HEK293 (cell line): Measurements from ENCODE around the gene SAMD4A.

Experiments used
- BCL11A ChIP-seq: fragments of 450-650 bp; formaldehyde crosslinking; IDR thresholded peaks from 2 replicates; pipeline ENCODE4 v1.5.1; 2016; ENCODE audit warnings: low read depth, missing biosample characterization, missing genetic modification characterization
- BCL6B ChIP-seq: fragments of 450-650 bp; formaldehyde crosslinking; IDR thresholded peaks from 2 replicates; pipeline ENCODE4 v1.5.1; 2017; ENCODE audit warnings: missing biosample characterization, missing genetic modification characterization
- GLIS2 ChIP-seq: fragments of 450-650 bp; formaldehyde crosslinking; IDR thresholded peaks from 2 replicates; pipeline ENCODE4 v1.5.1; 2016; ENCODE audit warnings: missing biosample characterization, missing genetic modification characterization
- KLF8 ChIP-seq: fragments of 450-650 bp; formaldehyde crosslinking; IDR thresholded peaks from 2 replicates; pipeline ENCODE4 v1.5.1; 2016; ENCODE audit warnings: missing biosample characterization, missing genetic modification characterization
- KLF9 ChIP-seq: fragments of 450-650 bp; formaldehyde crosslinking; IDR thresholded peaks from 2 replicates; pipeline ENCODE4 v1.5.1; 2016; ENCODE audit warnings: missing biosample characterization, missing genetic modification characterization, low read depth
- OSR2 ChIP-seq: fragments of 450-650 bp; formaldehyde crosslinking; IDR thresholded peaks from 2 replicates; pipeline ENCODE4 v1.5.1; 2016; ENCODE audit warnings: missing biosample characterization, missing genetic modification characterization
- PRDM1 ChIP-seq: fragments of 450-650 bp; formaldehyde crosslinking; IDR thresholded peaks from 2 replicates; pipeline ENCODE4; 2016; ENCODE audit warnings: missing biosample characterization, missing genetic modification characterization
- SALL2 ChIP-seq: fragments of 450-650 bp; formaldehyde crosslinking; IDR thresholded peaks from 2 replicates; pipeline ENCODE4 v1.5.0; 2017; ENCODE audit warnings: missing biosample characterization, mild to moderate bottlenecking, missing genetic modification characterization, borderline replicate concordance
- SP3 ChIP-seq: fragments of 450-650 bp; formaldehyde crosslinking; IDR thresholded peaks from 2 replicates; pipeline ENCODE4 v1.5.1; 2016; ENCODE audit warnings: missing biosample characterization, missing genetic modification characterization
- SP7 ChIP-seq: fragments of 450-650 bp; formaldehyde crosslinking; IDR thresholded peaks from 2 replicates; pipeline ENCODE4 v1.5.1; 2016; ENCODE audit warnings: missing biosample characterization, missing genetic modification characterization
- YY1 ChIP-seq: fragments of 450-650 bp; formaldehyde crosslinking; IDR thresholded peaks from 2 replicates; pipeline ENCODE4 v1.5.1; 2018; ENCODE audit warnings: missing biosample characterization, missing genetic modification characterization
- YY2 ChIP-seq: fragments of 450-650 bp; formaldehyde crosslinking; IDR thresholded peaks from 2 replicates; pipeline ENCODE4 v1.5.1; 2016; ENCODE audit warnings: missing biosample characterization, missing genetic modification characterization
- ZBTB20 ChIP-seq: fragments of 450-650 bp; formaldehyde crosslinking; IDR thresholded peaks from 2 replicates; pipeline ENCODE4 v1.5.1; 2016; ENCODE audit warnings: missing biosample characterization, missing genetic modification characterization
- ZEB2 ChIP-seq: fragments of 450-650 bp; formaldehyde crosslinking; IDR thresholded peaks from 2 replicates; pipeline ENCODE4 v1.5.1; 2016; ENCODE audit warnings: missing biosample characterization, missing genetic modification characterization
- ZFP37 ChIP-seq: fragments of 450-650 bp; formaldehyde crosslinking; IDR thresholded peaks from 2 replicates; pipeline ENCODE4 v1.5.1; 2016; ENCODE audit warnings: missing biosample characterization, missing genetic modification characterization
- ZNF10 ChIP-seq: fragments of 450-650 bp; formaldehyde crosslinking; IDR thresholded peaks from 2 replicates; pipeline ENCODE4 v1.5.1; 2017; ENCODE audit warnings: missing biosample characterization, missing genetic modification characterization
- ZNF155 ChIP-seq: fragments of 450-650 bp; formaldehyde crosslinking; IDR thresholded peaks from 2 replicates; pipeline ENCODE4 v1.5.1; 2016; ENCODE audit warnings: missing biosample characterization, missing genetic modification characterization
- ZNF169 ChIP-seq: fragments of 450-650 bp; formaldehyde crosslinking; IDR thresholded peaks from 2 replicates; pipeline ENCODE4 v1.5.1; 2016; ENCODE audit warnings: missing biosample characterization, missing genetic modification characterization
- ZNF221 ChIP-seq: fragments of 450-650 bp; formaldehyde crosslinking; IDR thresholded peaks from 2 replicates; pipeline ENCODE4 v1.5.1; 2017; ENCODE audit warnings: missing biosample characterization, missing genetic modification characterization, borderline replicate concordance
- ZNF292 ChIP-seq: fragments of 450-650 bp; formaldehyde crosslinking; IDR thresholded peaks from 2 replicates; pipeline ENCODE4 v1.5.1; 2016; ENCODE audit warnings: low read depth, missing biosample characterization, missing genetic modification characterization, borderline replicate concordance
- ZNF324 ChIP-seq: fragments of 450-650 bp; formaldehyde crosslinking; IDR thresholded peaks from 2 replicates; pipeline ENCODE4 v1.5.1; 2016; ENCODE audit warnings: missing biosample characterization, missing genetic modification characterization
- ZNF335 ChIP-seq: fragments of 450-650 bp; formaldehyde crosslinking; conservative IDR thresholded peaks from 2 replicates; pipeline ENCODE4 v1.5.1; 2016; ENCODE audit warnings: missing biosample characterization, missing genetic modification characterization
- ZNF350 ChIP-seq: fragments of 450-650 bp; formaldehyde crosslinking; IDR thresholded peaks from 2 replicates; pipeline ENCODE4 v1.5.0; 2017; ENCODE audit warnings: missing biosample characterization, mild to moderate bottlenecking, missing genetic modification characterization
- ZNF501 ChIP-seq: fragments of 450-650 bp; formaldehyde crosslinking; IDR thresholded peaks from 2 replicates; pipeline ENCODE4 v1.5.1; 2016; ENCODE audit warnings: missing biosample characterization, missing genetic modification characterization
- ZNF514 ChIP-seq: fragments of 450-650 bp; formaldehyde crosslinking; IDR thresholded peaks from 2 replicates; pipeline ENCODE4 v1.5.1; 2016; ENCODE audit warnings: missing biosample characterization, missing genetic modification characterization
- ZNF571 ChIP-seq: fragments of 450-650 bp; formaldehyde crosslinking; IDR thresholded peaks from 2 replicates; pipeline ENCODE4 v1.5.0; 2017; ENCODE audit warnings: missing biosample characterization, missing genetic modification characterization
- ZNF670 ChIP-seq: fragments of 450-650 bp; formaldehyde crosslinking; IDR thresholded peaks from 2 replicates; pipeline ENCODE4 v1.5.1; 2016; ENCODE audit warnings: missing biosample characterization, missing genetic modification characterization, low read depth
- ZNF677 ChIP-seq: fragments of 450-650 bp; IDR thresholded peaks from 2 replicates; pipeline ENCODE4 v1.5.0; 2018; ENCODE audit warnings: missing biosample characterization, mild to moderate bottlenecking, missing genetic modification characterization, moderate library complexity
- ZNF701 ChIP-seq: fragments of 450-650 bp; formaldehyde crosslinking; IDR thresholded peaks from 2 replicates; pipeline ENCODE4 v1.5.1; 2016; ENCODE audit warnings: missing biosample characterization, missing genetic modification characterization
- ZNF791 ChIP-seq: fragments of 450-650 bp; formaldehyde crosslinking; IDR thresholded peaks from 2 replicates; pipeline ENCODE4 v1.5.1; 2016; ENCODE audit warnings: missing biosample characterization, missing genetic modification characterization
- ZSCAN30 ChIP-seq: fragments of 450-650 bp; IDR thresholded peaks from 2 replicates; pipeline ENCODE4 v1.5.1; 2018; ENCODE audit warnings: missing biosample characterization, mild to moderate bottlenecking, missing genetic modification characterization, moderate library complexity
- TF ChIP-seq, protein P1 (sequence below): fragments of 450-650 bp; formaldehyde crosslinking; IDR thresholded peaks from 2 replicates; pipeline ENCODE4 v1.5.1; 2016; ENCODE audit warnings: missing biosample characterization, missing genetic modification characterization
- TF ChIP-seq, protein P2 (sequence below): fragments of 450-650 bp; formaldehyde crosslinking; IDR thresholded peaks from 2 replicates; pipeline ENCODE4 v1.5.1; 2016; ENCODE audit warnings: missing biosample characterization, missing genetic modification characterization
- TF ChIP-seq, protein P3 (sequence below): fragments of 450-650 bp; formaldehyde crosslinking; IDR thresholded peaks from 2 replicates; pipeline ENCODE4 v1.5.1; 2016; ENCODE audit warnings: missing biosample characterization, missing genetic modification characterization

SAMD4A gene

GRCh38 chr14:54773171-54774006 lies 206.5 kb downstream of the SAMD4A start (continued):
- TF ChIP-seq, protein P1, sequence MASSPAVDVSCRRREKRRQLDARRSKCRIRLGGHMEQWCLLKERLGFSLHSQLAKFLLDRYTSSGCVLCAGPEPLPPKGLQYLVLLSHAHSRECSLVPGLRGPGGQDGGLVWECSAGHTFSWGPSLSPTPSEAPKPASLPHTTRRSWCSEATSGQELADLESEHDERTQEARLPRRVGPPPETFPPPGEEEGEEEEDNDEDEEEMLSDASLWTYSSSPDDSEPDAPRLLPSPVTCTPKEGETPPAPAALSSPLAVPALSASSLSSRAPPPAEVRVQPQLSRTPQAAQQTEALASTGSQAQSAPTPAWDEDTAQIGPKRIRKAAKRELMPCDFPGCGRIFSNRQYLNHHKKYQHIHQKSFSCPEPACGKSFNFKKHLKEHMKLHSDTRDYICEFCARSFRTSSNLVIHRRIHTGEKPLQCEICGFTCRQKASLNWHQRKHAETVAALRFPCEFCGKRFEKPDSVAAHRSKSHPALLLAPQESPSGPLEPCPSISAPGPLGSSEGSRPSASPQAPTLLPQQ (tag by site-specific recombination): peak; percentile 72
- no peak for TF ChIP-seq SALL2 (tag by site-specific recombination)
- peak; percentile 36; the same call in 1 of the 2 replicates for TF ChIP-seq KLF8
- TF ChIP-seq ZNF350 (tag by site-specific recombination): no peak
- no peak for TF ChIP-seq OSR2 (tag by site-specific recombination)
- no peak for TF ChIP-seq ZNF571 (tag by site-specific recombination)
- peak; percentile 52 for TF ChIP-seq ZNF335 (tag by site-specific recombination)
- TF ChIP-seq SP3 (tag by site-specific recombination): no peak
- TF ChIP-seq YY2: no peak
- TF ChIP-seq ZNF155 (tag by site-specific recombination): no peak
- TF ChIP-seq ZNF501 (tag by site-specific recombination): peak; percentile 74
- peak; percentile 85 for TF ChIP-seq ZNF10 (tag by site-specific recombination)
- TF ChIP-seq SP7 (tag by site-specific recombination): peak; percentile 64
- TF ChIP-seq, protein P2, sequence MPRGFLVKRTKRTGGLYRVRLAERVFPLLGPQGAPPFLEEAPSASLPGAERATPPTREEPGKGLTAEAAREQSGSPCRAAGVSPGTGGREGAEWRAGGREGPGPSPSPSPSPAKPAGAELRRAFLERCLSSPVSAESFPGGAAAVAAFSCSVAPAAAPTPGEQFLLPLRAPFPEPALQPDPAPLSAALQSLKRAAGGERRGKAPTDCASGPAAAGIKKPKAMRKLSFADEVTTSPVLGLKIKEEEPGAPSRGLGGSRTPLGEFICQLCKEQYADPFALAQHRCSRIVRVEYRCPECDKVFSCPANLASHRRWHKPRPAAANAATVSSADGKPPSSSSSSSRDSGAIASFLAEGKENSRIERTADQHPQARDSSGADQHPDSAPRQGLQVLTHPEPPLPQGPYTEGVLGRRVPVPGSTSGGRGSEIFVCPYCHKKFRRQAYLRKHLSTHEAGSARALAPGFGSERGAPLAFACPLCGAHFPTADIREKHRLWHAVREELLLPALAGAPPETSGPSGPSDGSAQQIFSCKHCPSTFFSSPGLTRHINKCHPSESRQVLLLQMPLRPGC: peak; percentile 53; the same call in 1 of the 2 replicates
- TF ChIP-seq ZNF701 (tag by site-specific recombination): no peak
- no peak for TF ChIP-seq BCL11A (tag by site-specific recombination)
- TF ChIP-seq, protein P3, sequence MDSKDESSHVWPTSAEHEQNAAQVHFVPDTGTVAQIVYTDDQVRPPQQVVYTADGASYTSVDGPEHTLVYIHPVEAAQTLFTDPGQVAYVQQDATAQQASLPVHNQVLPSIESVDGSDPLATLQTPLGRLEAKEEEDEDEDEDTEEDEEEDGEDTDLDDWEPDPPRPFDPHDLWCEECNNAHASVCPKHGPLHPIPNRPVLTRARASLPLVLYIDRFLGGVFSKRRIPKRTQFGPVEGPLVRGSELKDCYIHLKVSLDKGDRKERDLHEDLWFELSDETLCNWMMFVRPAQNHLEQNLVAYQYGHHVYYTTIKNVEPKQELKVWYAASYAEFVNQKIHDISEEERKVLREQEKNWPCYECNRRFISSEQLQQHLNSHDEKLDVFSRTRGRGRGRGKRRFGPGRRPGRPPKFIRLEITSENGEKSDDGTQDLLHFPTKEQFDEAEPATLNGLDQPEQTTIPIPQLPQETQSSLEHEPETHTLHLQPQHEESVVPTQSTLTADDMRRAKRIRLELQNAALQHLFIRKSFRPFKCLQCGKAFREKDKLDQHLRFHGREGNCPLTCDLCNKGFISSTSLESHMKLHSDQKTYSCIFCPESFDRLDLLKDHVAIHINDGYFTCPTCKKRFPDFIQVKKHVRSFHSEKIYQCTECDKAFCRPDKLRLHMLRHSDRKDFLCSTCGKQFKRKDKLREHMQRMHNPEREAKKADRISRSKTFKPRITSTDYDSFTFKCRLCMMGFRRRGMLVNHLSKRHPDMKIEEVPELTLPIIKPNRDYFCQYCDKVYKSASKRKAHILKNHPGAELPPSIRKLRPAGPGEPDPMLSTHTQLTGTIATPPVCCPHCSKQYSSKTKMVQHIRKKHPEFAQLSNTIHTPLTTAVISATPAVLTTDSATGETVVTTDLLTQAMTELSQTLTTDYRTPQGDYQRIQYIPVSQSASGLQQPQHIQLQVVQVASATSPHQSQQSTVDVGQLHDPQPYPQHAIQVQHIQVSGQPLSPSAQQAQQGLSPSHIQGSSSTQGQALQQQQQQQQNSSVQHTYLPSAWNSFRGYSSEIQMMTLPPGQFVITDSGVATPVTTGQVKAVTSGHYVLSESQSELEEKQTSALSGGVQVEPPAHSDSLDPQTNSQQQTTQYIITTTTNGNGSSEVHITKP: peak; percentile 95
- TF ChIP-seq ZSCAN30 (tag by site-specific recombination): peak; percentile 43; the same call in 1 of the 2 replicates
- no peak for TF ChIP-seq ZNF670 (tag by site-specific recombination)
- TF ChIP-seq ZNF677: no peak
- TF ChIP-seq BCL6B: peak; percentile 60
- TF ChIP-seq GLIS2 (tag by site-specific recombination): peak; percentile 60; the same call in 1 of the 2 replicates
- peak; percentile 4; the same call in 1 of the 2 replicates for TF ChIP-seq PRDM1 (tag by site-specific recombination)
- TF ChIP-seq ZNF169 (tag by site-specific recombination): no peak
- TF ChIP-seq ZNF292: no peak
- peak; percentile 97 for TF ChIP-seq ZBTB20 (tag by site-specific recombination)
- TF ChIP-seq YY1 (tag by site-specific recombination): no peak
- no peak for TF ChIP-seq ZNF791 (tag by site-specific recombination)
- TF ChIP-seq ZNF514 (tag by site-specific recombination): no peak
- TF ChIP-seq ZNF221 (tag by site-specific recombination): no peak
- peak; percentile 77; the same call in 1 of the 2 replicates for TF ChIP-seq ZNF324
- TF ChIP-seq ZEB2 (tag by site-specific recombination): peak; percentile 77
- TF ChIP-seq ZFP37 (tag by site-specific recombination): 0 out of 2 replicates have a peak, but pooled peaks have one; percentile 51
- TF ChIP-seq KLF9 (tag by site-specific recombination): no peak
